HG02798 (cell line): Measurements from ENCODE around the gene SP100.
"Not testable (repeated sequence)": the region's sequence is repeated elsewhere in the genome, so short reads cannot be mapped to it uniquely, and the experiment has no call there.

ENCODE experiments used
- ATAC-seq: cut with Tn5 transposase; IDR thresholded peaks from one replicate; pipeline ENCODE4 v1.9.1; 2021; ENCODE audit warnings: mild to moderate bottlenecking; ENCODE audit not compliant: unreplicated experiment, poor library complexity

The SP100 gene

DNA sequence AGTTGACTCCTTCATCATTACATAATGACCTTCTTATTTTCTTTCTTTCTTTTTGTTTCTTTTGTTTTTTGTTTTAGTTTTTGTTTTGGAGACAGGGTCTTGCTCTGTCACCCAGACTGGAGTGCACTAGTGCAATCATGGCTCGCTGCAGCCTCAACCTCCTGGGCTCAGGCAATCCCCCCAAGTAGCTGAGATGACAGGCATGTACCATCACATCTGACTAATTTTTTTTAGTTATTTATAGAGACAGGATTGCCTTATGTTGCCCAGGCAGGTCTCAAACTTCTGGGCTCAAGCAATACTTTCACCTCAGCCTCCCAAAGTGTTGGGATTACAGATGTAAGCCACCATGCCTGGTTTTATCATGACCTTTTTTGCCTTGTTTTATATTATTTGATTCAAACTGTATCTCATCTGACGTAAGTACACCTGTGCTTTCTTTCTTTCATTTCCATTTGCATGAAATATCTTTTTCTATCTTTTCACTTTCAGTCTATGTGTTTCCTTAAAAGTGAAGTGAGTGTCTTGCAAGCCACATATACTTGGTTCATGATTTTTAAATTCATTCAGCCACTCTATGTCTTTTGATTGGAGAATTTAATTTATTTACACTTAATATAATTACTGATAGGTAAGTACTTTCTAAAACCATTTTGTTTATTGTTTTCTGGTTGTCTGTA, 39.1 kb downstream of the SP100 start:
- no peak for ATAC-seq

- no peak for ATAC-seq
Measured at GRCh38 chr2:230457073-230457768, 41.2 kb downstream of the SP100 start.

GRCh38 chr2:230457793-230458192, 41.8 kb downstream of the SP100 start:
- no peak for ATAC-seq

DNA sequence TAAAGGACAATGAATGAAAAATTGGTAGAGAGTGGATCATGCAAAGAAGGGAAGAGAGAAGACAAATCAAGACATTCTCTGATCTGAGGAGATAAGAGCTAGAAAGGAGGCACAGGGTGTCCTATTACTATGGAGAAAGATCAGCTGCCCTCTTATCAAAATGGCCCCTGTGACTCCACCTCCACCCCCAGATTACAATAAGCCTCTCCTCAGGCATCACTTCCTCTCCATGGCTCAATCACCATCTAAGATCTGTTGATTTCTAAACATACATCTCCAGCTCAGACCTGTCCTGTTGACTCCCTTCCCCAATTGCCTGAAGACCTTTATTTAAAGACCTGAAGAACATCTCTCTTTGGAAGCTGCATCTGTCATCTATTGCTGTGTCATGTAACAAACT, 43.2 kb downstream of the SP100 start:
- no peak for ATAC-seq

DNA sequence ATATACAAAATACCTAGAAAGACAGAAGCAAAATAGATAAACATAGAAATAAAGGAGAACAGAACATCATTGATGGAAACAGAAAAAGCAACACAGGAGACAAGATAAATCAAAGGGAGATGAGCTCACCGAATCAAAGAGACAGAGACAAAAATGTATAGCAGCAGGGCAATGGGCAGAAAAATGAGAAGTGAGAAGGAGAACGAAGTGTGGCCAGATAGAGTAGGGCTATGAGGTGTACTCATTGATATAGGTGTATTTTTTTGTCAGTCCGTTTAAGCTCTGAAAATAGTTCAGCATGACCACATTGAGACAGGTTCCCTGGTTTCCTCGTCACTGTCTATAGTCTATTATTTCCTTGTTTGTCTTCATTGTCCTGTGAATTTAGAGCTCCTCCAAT, 55.1 kb downstream of the SP100 start:
- ATAC-seq, result peak; percentile 55

DNA sequence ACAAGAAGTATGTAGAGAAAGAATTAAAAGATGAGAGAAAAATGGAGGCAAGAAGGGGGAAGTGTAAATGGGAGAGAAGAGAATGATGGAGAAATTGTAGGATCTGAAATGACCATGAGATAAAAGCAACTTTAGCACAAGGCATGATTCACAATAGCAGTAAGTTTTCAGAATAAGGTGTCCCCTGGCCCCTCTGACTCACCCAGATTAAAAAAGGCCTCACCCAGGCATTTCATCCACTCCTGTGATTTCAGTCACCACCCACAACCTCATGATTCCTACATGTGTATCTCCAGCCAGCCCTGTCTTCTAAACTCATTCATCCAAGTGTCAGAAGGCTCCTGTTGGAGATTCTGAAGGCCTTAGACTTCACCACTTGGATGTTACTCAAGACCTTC, 56.6 kb downstream of the SP100 start:
- ATAC-seq, result no peak

GRCh38 chr2:230473378-230473777, 57.4 kb downstream of the SP100 start:
- no peak for ATAC-seq

DNA sequence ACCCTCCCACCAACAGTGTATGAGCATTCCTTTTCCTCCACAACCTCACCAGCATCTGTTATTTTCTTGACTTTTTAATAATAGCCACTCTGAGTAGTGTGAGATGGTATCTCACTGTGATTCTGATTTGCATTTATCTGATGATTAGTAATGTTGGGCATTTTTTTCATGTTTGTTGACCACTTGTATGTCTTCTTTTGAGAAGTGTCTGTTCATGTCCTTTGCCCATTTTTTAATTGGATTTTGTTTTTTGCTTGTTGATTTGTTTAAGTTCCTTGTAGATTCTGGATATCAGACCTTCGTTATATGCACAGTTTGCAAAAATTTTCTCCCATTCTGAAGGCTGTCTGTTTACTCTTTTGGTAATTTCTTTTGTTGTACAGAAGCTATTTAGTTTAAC, 59.1 kb downstream of the SP100 start:
- no peak for ATAC-seq

DNA sequence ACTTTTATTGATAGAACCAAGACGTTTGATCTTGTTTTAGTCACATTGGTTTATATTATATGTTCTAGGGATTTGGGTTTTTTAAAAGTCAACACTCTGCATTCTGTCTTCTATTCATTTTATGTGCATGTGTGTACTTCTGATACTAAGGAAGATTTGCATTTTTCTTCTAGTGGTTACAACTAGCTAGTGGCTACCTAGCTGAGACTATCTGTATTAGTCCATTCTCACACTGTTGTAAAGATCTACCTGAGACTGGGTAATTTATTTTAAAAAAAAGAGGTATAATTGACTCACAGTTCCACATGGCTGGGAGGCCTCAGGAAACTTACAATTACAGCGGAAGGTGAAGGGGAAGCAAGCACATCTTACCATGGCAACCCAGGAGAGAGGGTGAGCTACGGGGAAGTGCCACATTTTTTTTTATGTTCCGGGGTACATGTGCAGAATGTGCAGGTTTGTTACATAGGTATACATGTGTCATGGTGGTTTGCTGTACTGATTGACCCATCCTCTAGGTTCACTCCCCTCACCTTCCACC, 69.9 kb downstream of the SP100 start:
- no peak for ATAC-seq

DNA sequence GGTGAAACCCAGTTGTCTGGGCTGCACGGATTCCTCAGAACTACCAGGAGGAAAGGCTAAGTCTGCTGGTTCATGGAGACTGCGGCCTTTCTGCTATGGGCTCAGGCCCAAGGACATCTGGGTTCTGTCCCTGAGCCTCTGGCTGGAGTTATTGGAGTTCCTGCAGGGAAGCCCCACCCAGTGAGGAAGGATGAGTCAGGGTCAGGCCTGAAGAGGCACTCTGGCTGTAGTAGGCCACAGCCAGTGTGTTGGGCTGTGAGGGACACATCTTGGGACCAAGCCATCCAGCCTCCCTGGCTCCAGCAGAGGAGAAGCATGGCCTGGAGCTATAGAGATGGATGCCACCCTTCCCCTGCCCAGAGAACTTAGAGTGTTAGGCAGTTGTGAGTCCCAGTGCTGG, 75.2 kb downstream of the SP100 start:
- ATAC-seq, result not testable (repeated sequence)

GRCh38 chr2:230492107-230492506, 76.1 kb downstream of the SP100 start:
- no peak for ATAC-seq

DNA sequence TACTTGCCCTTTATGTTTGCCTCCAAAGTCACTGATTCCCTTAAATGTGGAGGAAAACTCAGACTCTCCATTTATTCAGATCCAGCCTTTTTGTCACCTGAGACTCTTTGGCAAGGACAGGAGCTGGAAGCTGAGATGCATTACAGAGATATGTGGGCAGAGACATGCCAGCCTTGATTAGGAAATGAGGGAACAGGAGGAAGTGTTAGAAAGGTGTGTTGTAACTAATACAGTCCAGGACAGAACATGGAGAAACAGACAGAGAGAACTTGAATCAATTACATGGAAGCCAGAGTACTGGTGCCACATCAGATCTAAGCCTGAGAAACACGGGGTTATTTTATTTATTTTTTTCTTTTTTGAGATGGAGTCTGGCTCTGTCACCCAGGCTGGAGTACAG, 79.0 kb downstream of the SP100 start:
- no peak for ATAC-seq

DNA sequence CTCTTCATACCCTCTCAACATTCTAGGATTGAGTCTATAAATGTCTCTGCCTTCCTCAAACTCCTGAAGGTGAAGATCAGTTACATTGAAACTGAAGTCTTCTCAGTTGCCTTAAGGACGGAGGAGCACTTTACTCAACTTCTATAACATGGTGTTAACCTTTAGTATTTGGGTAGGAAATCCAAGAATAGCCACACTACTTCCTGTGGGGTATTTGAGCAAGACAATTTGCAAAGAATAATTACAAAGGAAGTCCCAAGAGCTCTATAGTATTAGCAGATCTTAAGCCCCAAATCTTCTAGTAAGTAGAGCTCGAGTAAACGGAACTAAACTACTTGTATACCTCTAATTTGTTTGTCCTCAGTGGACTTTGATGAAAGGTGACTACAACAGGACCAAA, 80.9 kb downstream of the SP100 start:
- ATAC-seq, result no peak

DNA sequence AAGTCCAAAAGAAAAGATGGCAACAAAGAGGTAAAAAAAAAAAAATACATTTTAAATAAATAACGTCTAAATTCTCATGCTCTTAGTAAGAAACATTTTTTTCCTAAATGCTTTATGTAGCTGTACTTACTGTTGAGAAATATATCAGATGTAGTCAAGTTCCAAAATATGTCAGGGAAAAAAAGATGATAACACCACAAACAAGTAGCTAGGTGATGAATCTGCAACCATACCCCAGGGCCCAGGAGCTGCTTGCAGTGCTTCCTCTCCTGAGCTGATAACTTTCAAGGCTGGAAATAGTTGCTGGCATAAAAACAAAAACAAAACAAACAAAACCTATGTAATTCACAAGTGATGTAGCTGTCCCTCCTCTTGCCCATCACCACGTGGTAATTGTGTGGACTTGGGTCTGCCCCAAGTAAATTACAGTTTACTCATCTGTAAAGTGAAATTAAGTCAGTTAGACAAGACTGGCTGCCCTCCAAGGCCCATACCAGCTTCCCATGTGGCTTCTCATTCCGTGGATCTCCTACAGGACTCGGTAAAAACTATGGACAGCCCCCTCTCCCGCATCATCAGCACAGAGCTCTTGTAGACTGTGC, 82.6 kb downstream of the SP100 start:
- no peak for ATAC-seq

- no peak for ATAC-seq
Measured at GRCh38 chr2:230502593-230502992, 86.6 kb downstream of the SP100 start.

DNA sequence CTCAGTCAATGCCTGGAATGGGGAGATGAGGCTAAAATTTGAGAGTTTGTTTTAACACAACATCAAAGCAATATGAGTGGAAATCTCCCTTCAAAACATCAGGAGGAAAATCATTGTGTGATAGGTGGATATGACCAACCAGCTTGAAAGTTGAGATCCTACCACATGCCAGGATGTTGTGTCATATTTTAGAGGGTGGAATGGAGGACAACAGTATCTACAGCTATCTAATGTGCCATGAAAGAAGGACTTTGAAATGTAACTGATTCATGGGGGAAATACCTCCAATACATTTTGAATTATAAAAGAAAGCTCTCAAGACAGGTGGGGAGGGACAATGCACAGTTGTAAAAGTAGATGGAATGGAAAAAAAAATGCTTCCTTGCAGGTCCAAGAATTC, 87.8 kb downstream of the SP100 start:
- ATAC-seq, result no peak

- peak; percentile 87 for ATAC-seq
Measured at GRCh38 chr2:230505162-230505561, 89.2 kb downstream of the SP100 start.

DNA sequence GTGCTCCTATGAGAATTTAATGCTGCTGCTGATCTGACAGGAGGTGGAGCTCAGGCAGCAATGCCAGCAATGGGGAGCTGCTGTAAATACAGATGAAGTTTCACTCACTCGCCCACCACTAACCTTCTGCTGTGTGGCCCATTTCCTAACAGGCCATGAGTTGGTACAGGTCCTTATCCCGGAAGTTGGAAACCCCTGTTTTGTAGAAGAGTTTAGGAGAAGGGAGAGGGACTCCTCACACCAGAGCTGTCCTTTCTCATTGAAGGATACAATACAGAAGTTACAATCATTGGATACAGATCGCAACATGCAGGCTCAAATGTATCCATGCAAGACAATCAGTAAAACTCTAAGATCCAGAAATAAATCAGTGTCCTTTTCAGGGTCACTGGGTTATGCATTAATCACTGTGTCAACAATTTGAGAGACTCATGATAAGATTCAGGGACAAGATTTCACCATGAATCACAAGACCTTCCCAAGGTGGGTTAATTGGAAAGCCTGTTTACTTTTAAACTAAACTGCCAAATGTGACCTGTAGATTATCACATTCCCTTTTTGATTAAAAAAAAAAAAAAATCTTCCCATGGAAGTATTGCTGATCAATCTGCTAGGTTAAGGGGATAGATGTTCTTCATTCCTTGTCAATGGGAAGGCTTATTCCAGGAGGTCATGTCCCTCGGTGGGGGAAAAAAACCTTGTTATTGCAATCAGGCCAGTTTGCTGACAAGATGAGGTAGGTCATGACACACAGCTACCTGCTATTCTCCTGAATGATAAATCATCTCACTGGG, 97.2 kb downstream of the SP100 start:
- no peak for ATAC-seq

- ATAC-seq, result no peak
Measured at GRCh38 chr2:230520061-230520874, 104.3 kb downstream of the SP100 start.

DNA sequence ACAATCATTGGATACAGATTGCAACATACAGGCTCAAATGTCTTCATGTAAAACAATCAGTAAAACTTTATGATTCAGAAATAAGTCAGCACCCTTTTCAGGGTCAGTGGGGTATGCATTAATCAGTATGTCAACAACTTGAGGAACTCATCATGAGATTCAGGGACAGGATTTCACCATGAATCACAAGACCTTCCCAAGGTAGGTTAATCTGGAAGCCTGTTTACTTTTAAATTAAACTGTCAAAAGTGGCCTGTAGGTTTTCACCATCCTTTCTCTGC, 104.8 kb downstream of the SP100 start:
- no peak for ATAC-seq
